AG20443 (cell line): ENCODE measurements around the gene EPHB1.
A peak's percentile ranks its signal among the peaks of the same experiment; 100 is the strongest.
"Not testable (repeated sequence)": the region's sequence is repeated elsewhere in the genome, so short reads cannot be mapped to it uniquely, and the experiment has no call there.

ENCODE experiments used
- DNase-seq: peaks from one replicate; pipeline ENCODE4 v3.0.0; 2012; ENCODE audit warnings: low spot score, mixed read lengths

The EPHB1 gene

GRCh38 chr3:134955874-134956273 lies 160.8 kb downstream of the EPHB1 start:
- DNase-seq = no peak

- no peak for DNase-seq
Observed at GRCh38 chr3:134956395-134956794, 161.3 kb downstream of the EPHB1 start.

GRCh38 chr3:134956844-134957243 lies 161.8 kb downstream of the EPHB1 start:
- no peak for DNase-seq

- DNase-seq = no peak
Observed at GRCh38 chr3:134959516-134959915, 164.5 kb downstream of the EPHB1 start.

- DNase-seq = no peak
Observed at GRCh38 chr3:134964226-134964625, 169.2 kb downstream of the EPHB1 start.

GRCh38 chr3:134965865-134966481 lies 170.9 kb downstream of the EPHB1 start:
- DNase-seq = no peak

- DNase-seq = no peak
Observed at GRCh38 chr3:134970895-134971294, 175.8 kb downstream of the EPHB1 start.

- DNase-seq = no peak
Observed at GRCh38 chr3:134971306-134971705, 176.2 kb downstream of the EPHB1 start.

GRCh38 chr3:134971907-134972306 lies 176.8 kb downstream of the EPHB1 start:
- DNase-seq = not testable (repeated sequence)

GRCh38 chr3:134972836-134973455 lies 177.9 kb downstream of the EPHB1 start:
- no peak for DNase-seq

GRCh38 chr3:134974624-134975023 lies 179.6 kb downstream of the EPHB1 start:
- no peak for DNase-seq

- DNase-seq = no peak
Observed at GRCh38 chr3:134976948-134977347, 181.9 kb downstream of the EPHB1 start.

GRCh38 chr3:134978658-134979057 lies 183.6 kb downstream of the EPHB1 start:
- no peak for DNase-seq

GRCh38 chr3:134985864-134986715 lies 191.0 kb downstream of the EPHB1 start:
- DNase-seq = peak; percentile 49

- no peak for DNase-seq
Observed at GRCh38 chr3:134988666-134989065, 193.6 kb downstream of the EPHB1 start.

- DNase-seq = no peak
Observed at GRCh38 chr3:134991003-134991402, 195.9 kb downstream of the EPHB1 start.

- no peak for DNase-seq
Observed at GRCh38 chr3:134991472-134992010, 196.5 kb downstream of the EPHB1 start.

- no peak for DNase-seq
Observed at GRCh38 chr3:134992180-134992579, 197.1 kb downstream of the EPHB1 start.

- DNase-seq = no peak
Observed at GRCh38 chr3:134992586-134992985, 197.5 kb downstream of the EPHB1 start.

- no peak for DNase-seq
Observed at GRCh38 chr3:134993011-134993410, 198.0 kb downstream of the EPHB1 start.

- DNase-seq = no peak
Observed at GRCh38 chr3:134998158-134998557, 203.1 kb downstream of the EPHB1 start.

- no peak for DNase-seq
Observed at GRCh38 chr3:134998855-134999254, 203.8 kb downstream of the EPHB1 start.

GRCh38 chr3:135000465-135000864 lies 205.4 kb downstream of the EPHB1 start:
- DNase-seq = no peak
